22Rv1 (cell line): ENCODE data around the gene BMF.

Experiments used
- ZFX ChIP-seq: fragments of 450-650 bp; IDR thresholded peaks from 2 replicates; pipeline ENCODE4 v1.6.1; 2017; ENCODE audit warnings: antibody characterized with exemption, borderline replicate concordance
- TF ChIP-seq, protein P1 (sequence below): fragments of 450-650 bp; IDR thresholded peaks from 2 replicates; pipeline ENCODE4 v1.5.1; 2017; ENCODE audit warnings: mild to moderate bottlenecking

DNA sequence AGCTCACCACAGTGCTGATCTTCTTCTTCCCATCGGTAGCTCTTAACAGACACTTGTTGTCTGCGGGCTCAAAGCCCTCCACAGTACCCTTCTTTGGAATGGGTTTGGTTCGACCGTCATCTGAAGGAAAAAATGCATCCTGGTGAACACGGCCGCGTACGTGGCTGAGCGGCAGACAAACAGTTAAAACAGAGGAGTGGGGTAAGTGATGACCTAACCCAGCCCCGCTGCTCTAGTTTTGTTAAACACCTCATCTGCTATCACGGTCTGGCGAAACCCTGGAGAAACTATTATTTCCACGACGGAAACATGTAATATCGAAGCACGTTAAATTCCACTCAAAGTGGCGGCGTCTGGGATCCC, 70.4 kb downstream of the BMF start:
- TF ChIP-seq, protein P1, sequence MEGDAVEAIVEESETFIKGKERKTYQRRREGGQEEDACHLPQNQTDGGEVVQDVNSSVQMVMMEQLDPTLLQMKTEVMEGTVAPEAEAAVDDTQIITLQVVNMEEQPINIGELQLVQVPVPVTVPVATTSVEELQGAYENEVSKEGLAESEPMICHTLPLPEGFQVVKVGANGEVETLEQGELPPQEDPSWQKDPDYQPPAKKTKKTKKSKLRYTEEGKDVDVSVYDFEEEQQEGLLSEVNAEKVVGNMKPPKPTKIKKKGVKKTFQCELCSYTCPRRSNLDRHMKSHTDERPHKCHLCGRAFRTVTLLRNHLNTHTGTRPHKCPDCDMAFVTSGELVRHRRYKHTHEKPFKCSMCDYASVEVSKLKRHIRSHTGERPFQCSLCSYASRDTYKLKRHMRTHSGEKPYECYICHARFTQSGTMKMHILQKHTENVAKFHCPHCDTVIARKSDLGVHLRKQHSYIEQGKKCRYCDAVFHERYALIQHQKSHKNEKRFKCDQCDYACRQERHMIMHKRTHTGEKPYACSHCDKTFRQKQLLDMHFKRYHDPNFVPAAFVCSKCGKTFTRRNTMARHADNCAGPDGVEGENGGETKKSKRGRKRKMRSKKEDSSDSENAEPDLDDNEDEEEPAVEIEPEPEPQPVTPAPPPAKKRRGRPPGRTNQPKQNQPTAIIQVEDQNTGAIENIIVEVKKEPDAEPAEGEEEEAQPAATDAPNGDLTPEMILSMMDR: no peak
- TF ChIP-seq ZFX: no peak
